PFSK-1 (cell line): ENCODE measurements around the gene CPB2.

Experiments
- FOXP2 ChIP-seq: optimal IDR thresholded peaks from 2 replicates; pipeline ENCODE3; 2011; ENCODE audit warnings: borderline replicate concordance, control low read depth, inconsistent platforms; ENCODE audit not compliant: insufficient read depth; ENCODE audit errors: extremely low read length, extremely low read depth
- POLR2AphosphoS5 ChIP-seq: IDR thresholded peaks from 2 replicates; pipeline ENCODE4 v1.6.1; 2012; ENCODE audit warnings: low read depth, mild to moderate bottlenecking, control low read depth, low read length, moderate library complexity
- REST ChIP-seq, 2 experiments: IDR thresholded peaks; 2 replicates each; pipeline versions ENCODE4 v1.6.1 to v1.8.0; 2011 to 2012; ENCODE audit warnings: low read depth in 2 of 2, low read length in 2 of 2, control low read depth in 1 of 2, inconsistent platforms in 1 of 2, mild to moderate bottlenecking in 1 of 2, moderate library complexity in 1 of 2; ENCODE audit not compliant: insufficient read depth in 1 of 2
- SIN3A ChIP-seq: IDR thresholded peaks from 2 replicates; pipeline ENCODE4 v1.6.1; 2012; ENCODE audit warnings: mild to moderate bottlenecking, low read length, moderate library complexity, borderline replicate concordance; ENCODE audit not compliant: insufficient read depth
- TAF1 ChIP-seq: IDR thresholded peaks from 2 replicates; pipeline ENCODE4 v1.6.1; 2012; ENCODE audit warnings: low read length, control low read depth, borderline replicate concordance; ENCODE audit not compliant: insufficient read depth

The CPB2 gene

GRCh38 chr13:46040763-46041162 is 64.1 kb downstream of the CPB2 start:
- TF ChIP-seq FOXP2 (no peak), REST (IDR thresholded peaks at IDR 0.05; ENCODE audit: insufficient read depth in 1 of 2, low read depth in 2 of 2, low read length in 2 of 2) (no peak), TAF1 (no peak), POLR2AphosphoS5 (no peak), SIN3A (no peak)

- TF ChIP-seq SIN3A, result no peak
- TF ChIP-seq FOXP2, result no peak
- TF ChIP-seq TAF1, result no peak
- no peak for TF ChIP-seq POLR2AphosphoS5
- no peak for TF ChIP-seq REST (IDR thresholded peaks at IDR 0.05; ENCODE audit: insufficient read depth in 1 of 2, low read depth in 2 of 2, low read length in 2 of 2)
These were observed 65.2 kb downstream of the CPB2 start for GRCh38 chr13:46039411-46040182.

- TF ChIP-seq POLR2AphosphoS5 (no peak), REST (IDR thresholded peaks at IDR 0.05; ENCODE audit: insufficient read depth in 1 of 2, low read depth in 2 of 2, low read length in 2 of 2) (no peak), SIN3A (no peak)
These were observed 66.5 kb downstream of the CPB2 start for GRCh38 chr13:46038296-46038695.

- no peak for TF ChIP-seq REST (IDR thresholded peaks at IDR 0.05; ENCODE audit: insufficient read depth in 1 of 2, low read depth in 2 of 2, low read length in 2 of 2)
- TF ChIP-seq POLR2AphosphoS5, result no peak
- TF ChIP-seq SIN3A, result no peak
- no peak for TF ChIP-seq FOXP2
- no peak for TF ChIP-seq TAF1
These were observed 69.8 kb downstream of the CPB2 start for GRCh38 chr13:46035066-46035465.
